Fibroblast of mammary gland (primary cell): ENCODE results near the gene YTHDF1.

Experiments used
- DNase-seq: peaks from one replicate; pipeline ENCODE4 v3.0.0-alpha.2; 2010; ENCODE audit warnings: low read depth
- H3K4me3 ChIP-seq: 2 replicates; pipeline ENCODE4 v1.5.1; 2011; ENCODE audit warnings: low read depth, mild to moderate bottlenecking, low read length, moderate library complexity; ENCODE audit not compliant: control insufficient read depth
- TF ChIP-seq, protein P1 (sequence below): conservative IDR thresholded peaks from 2 replicates; pipeline ENCODE4 v1.5.1; 2011; ENCODE audit warnings: low read depth, low read length, inconsistent platforms; ENCODE audit not compliant: control insufficient read depth, insufficient read depth

The YTHDF1 gene

DNA sequence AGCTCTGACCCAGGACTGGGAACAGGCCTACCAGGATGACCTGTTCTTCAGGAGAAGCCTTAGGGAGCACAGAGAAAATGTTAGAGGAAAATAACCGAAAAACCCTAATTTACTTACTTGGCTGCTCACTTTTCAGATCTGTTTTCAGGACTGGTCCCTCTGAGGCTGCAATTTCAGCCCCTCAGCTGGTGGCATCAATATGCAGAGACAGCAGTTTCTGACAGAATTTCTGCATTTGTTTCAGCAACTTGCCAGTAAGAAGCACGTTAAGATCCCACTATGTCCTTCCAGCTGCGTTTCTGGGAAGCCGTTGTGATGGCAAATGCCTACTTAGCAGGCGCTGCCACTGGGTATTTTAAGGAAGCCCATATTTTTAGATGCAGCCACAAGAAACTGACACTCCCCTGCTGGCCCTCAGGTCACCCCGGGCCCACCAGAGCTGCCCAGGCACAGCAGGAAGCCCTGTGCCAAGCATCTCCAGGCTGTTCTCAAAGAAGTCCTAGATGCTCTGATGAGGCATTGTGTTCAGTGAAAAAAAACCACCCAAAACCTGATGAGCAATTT, 7.5 kb downstream of the YTHDF1 start:
- no peak for DNase-seq
- TF ChIP-seq, protein P1, sequence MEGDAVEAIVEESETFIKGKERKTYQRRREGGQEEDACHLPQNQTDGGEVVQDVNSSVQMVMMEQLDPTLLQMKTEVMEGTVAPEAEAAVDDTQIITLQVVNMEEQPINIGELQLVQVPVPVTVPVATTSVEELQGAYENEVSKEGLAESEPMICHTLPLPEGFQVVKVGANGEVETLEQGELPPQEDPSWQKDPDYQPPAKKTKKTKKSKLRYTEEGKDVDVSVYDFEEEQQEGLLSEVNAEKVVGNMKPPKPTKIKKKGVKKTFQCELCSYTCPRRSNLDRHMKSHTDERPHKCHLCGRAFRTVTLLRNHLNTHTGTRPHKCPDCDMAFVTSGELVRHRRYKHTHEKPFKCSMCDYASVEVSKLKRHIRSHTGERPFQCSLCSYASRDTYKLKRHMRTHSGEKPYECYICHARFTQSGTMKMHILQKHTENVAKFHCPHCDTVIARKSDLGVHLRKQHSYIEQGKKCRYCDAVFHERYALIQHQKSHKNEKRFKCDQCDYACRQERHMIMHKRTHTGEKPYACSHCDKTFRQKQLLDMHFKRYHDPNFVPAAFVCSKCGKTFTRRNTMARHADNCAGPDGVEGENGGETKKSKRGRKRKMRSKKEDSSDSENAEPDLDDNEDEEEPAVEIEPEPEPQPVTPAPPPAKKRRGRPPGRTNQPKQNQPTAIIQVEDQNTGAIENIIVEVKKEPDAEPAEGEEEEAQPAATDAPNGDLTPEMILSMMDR, result no peak
- H3K4me3 ChIP-seq, result no peak overlapping the region

DNA sequence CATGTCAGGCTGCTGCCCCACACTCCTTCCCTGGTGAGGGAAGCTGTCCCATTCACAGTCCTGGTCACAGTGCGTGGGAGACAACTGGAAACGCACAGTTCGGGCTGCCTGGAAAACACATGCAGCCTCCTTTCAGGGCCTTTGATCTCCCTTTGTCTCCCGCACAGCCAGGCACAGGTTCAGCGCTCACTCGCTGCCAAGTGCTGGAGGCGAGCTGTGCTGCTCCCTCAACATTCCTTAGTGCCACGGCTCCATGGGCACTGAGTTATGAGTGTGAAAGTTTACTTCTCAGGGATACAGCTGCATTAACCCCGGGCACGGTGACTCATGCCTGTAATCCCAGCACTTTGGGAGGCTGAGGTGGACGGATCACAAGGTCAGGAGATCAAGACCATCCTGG, 9.1 kb downstream of the YTHDF1 start:
- TF ChIP-seq, protein P1, result no peak
- peak; percentile 44 for DNase-seq
- no peak overlapping the region for H3K4me3 ChIP-seq

DNA sequence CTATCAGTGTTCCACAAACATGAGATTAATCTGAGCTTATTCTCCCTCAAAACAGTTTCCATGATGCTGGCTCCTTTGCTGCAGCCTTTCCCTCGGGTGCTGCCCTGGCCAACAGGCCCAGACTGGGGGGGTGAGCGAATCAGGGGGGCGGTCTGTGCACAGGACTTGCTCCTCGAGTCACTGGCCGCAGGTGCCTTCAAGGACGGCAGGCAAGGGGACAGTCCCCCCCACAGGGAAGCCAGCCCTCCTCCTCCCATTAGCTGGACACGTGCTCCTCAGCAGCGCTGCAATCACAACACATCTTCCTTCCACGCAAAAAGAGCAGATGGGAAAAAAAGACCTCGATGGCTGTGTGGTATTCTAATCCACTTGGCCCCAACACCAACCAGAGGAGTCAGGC, 10.0 kb downstream of the YTHDF1 start:
- no peak for DNase-seq
- TF ChIP-seq, protein P1, result no peak
- H3K4me3 ChIP-seq, result no peak overlapping the region

DNA sequence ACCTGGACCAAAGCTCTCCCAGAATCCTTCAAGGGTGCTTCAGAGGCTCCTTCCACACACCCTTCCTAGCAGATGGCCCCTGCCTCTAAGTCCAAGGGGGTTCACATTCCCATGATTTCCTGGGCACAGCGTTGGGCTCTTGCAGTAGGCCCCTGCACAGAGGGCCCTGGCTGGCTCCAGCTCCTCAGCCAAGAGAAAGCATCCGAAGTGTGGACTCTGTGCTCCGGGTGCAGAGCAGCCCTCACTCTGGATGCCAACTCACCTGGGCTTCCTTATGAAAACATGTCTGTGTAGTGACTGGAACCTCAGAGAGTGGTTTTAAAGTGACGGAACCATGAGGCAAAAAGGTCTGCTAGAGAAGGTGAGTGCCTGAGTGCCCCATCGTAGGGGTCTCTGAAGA, 11.6 kb downstream of the YTHDF1 start:
- no peak overlapping the region for H3K4me3 ChIP-seq
- TF ChIP-seq, protein P1, result no peak
- DNase-seq, result no peak

DNA sequence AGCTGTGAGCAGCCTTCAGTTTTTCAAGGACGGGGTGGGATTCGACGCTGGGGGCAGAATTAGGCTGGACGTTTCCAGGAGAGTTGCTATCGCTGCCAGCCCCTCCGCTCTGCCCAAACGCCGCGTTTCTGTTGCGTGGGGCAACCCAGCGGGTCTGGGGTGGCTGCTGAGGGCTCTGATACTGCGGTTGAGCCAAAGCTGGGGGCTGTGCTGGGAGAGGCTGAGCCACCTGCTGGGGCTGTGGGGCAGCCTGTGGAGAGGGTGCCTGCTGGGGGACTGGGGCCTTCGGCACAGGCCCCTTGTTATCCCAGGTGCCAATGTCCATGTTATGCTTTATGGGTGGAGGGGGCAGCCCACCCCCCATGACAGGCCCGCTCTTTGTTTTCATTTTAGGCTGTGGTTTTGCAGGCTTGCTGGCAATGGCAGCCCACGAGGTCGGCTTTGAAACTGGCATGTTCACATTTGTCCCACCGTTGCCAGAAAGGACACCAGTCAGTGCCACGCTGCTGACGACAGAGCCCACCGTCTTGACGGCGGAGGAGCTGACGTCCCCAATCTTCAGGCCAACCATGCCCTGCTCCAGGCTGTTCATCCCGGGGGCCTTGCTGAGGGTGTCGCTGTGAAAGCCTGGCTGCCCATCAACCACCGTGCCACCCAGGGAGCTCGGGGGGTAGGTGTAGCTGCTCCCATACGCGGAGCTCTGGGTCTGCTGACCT, 13.0 kb downstream of the YTHDF1 start:
- H3K4me3 ChIP-seq, result no peak overlapping the region
- DNase-seq, result no peak
- TF ChIP-seq, protein P1, result no peak

DNA sequence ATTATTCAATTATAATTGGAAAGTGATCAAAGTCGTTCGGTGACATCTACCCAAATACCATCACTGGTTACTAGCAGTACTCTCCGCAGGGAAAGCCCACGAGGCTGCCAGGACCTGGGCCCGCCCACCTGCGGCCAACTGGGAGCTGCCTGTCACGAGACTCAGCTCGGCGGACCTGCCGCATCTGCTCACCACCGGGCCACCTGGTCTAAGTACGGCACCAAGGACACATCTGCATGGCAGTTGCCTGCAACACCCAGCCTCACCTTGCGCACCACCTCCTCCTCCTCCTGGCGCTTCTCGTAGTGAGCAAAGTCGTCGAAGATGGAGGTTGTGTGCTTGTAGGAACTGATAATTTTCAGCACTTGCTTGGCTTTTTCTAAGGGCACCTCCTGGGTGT, 13.9 kb downstream of the YTHDF1 start:
- TF ChIP-seq, protein P1, result no peak
- H3K4me3 ChIP-seq, result no peak overlapping the region
- DNase-seq, result no peak

DNA sequence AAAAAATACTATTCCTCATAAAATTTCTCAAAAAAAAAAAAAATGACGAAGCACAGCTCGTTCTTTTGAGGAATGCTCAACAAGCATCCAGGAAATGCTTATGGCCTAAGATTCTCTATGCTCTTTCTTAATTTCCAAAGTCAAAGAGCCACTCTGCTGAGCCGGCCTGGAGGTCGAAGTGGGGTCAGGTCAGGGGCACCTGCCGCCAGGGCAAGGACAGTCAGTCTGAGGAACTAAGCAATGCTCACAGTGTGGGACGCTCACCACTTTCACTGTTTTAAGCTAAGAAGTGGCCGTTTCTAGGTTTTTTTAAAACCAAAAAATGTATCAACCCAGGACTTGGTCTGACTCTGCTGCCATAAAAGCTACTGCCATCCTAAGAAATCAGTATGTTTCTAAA, 17.3 kb downstream of the YTHDF1 start:
- TF ChIP-seq, protein P1, result no peak
- no peak for DNase-seq
- no peak overlapping the region for H3K4me3 ChIP-seq
